ENCODE data around the gene PRKAG1. TPM values are rescaled to one million over a fixed set of nuclear protein-coding genes. Genes with fewer than 3 reads are reported as not detected.

Gene PRKAG1
- total and polyA plus RNA-seq, 2 donors from 2014 or later = 57.1 to 58.4 TPM

- DNase-seq (peak in 4 of 5 donors; percentile 26 to 83 (median 34)), FAIRE-seq (no peak)
- no peak overlapping the region for H3K9ac ChIP-seq (ENCODE audit: low read length in 3 of 3)
- H3K9me3 ChIP-seq (ENCODE audit: control insufficient read depth in 2 of 3, insufficient read depth in 1 of 3, low read length in 3 of 3) = no peaks in the 10 kb centered on the region
- H3K27me3 ChIP-seq (ENCODE audit: control insufficient read depth, insufficient read depth, low read length) = no peaks in the 10 kb centered on the region
- peaks cover 15 to 80% (median 55%) of the 10 kb centered on the region in 3 donors for H3K36me3 ChIP-seq (ENCODE audit: control insufficient read depth in 2 of 3, insufficient read depth in 3 of 3, low read length in 3 of 3)
- TF ChIP-seq CTCF (IDR thresholded peaks at IDR 0.05; ENCODE audit: borderline replicate concordance, extremely low read depth, insufficient read depth) = peak; percentile 42
- intact Hi-C loops (cut with DNase I) = no loop called here
- H3K27ac ChIP-seq (ENCODE audit: low read depth in 2 of 2, low read length in 2 of 2) = no peak overlapping the region
- H3K4me1 ChIP-seq (ENCODE audit: control insufficient read depth in 2 of 3, insufficient read depth in 2 of 3, low read depth in 1 of 3, low read length in 3 of 3) = no peaks in the 10 kb centered on the region
- no peak overlapping the region for H3K4me3 ChIP-seq (ENCODE audit: low read length in 3 of 3)
Measured at GRCh38 chr12:49043856-49044258, 25.3 kb upstream of the PRKAG1 start.

- H3K27ac ChIP-seq (ENCODE audit: low read depth in 2 of 2, low read length in 2 of 2) = no peak overlapping the region
- H3K36me3 ChIP-seq (ENCODE audit: control insufficient read depth in 2 of 3, insufficient read depth in 3 of 3, low read length in 3 of 3) = peaks cover 10 to 77% (median 53%) of the 10 kb centered on the region in 3 donors
- intact Hi-C loops (cut with DNase I) = no loop called here
- no peaks in the 10 kb centered on the region for H3K9me3 ChIP-seq (ENCODE audit: control insufficient read depth in 2 of 3, insufficient read depth in 1 of 3, low read length in 3 of 3)
- no peak for TF ChIP-seq CTCF (IDR thresholded peaks at IDR 0.05; ENCODE audit: borderline replicate concordance, extremely low read depth, insufficient read depth)
- H3K9ac ChIP-seq (ENCODE audit: low read length in 3 of 3) = no peak overlapping the region
- no peak overlapping the region for H3K4me3 ChIP-seq (ENCODE audit: low read length in 3 of 3)
- no peak for FAIRE-seq
- no peaks in the 10 kb centered on the region for H3K27me3 ChIP-seq (ENCODE audit: control insufficient read depth, insufficient read depth, low read length)
- H3K4me1 ChIP-seq (ENCODE audit: control insufficient read depth in 2 of 3, insufficient read depth in 2 of 3, low read depth in 1 of 3, low read length in 3 of 3) = no peaks in the 10 kb centered on the region
- DNase-seq = no peak
Measured at GRCh38 chr12:49043241-49043640, 24.7 kb upstream of the PRKAG1 start.

GRCh38 chr12:49041881-49042484, 23.4 kb upstream of the PRKAG1 start:
- Histone ChIP-seq H3K9ac (ENCODE audit: low read length in 3 of 3) (no peak overlapping the region), H3K9me3 (ENCODE audit: control insufficient read depth in 2 of 3, insufficient read depth in 1 of 3, low read length in 3 of 3) (no peaks in the 10 kb centered on the region), H3K4me1 (ENCODE audit: control insufficient read depth in 2 of 3, insufficient read depth in 2 of 3, low read depth in 1 of 3, low read length in 3 of 3) (no peaks in the 10 kb centered on the region), H3K4me3 (ENCODE audit: low read length in 3 of 3) (no peak overlapping the region), H3K36me3 (ENCODE audit: control insufficient read depth in 2 of 3, insufficient read depth in 3 of 3, low read length in 3 of 3) (peaks cover 10 to 77% (median 50%) of the 10 kb centered on the region in 3 donors), H3K27me3 (ENCODE audit: control insufficient read depth, insufficient read depth, low read length) (no peaks in the 10 kb centered on the region), H3K27ac (ENCODE audit: low read depth in 2 of 2, low read length in 2 of 2) (no peak overlapping the region)
- DNase-seq (peak in 1 of 5 donors; percentile 61), FAIRE-seq (no peak)
- intact Hi-C loops (cut with DNase I) = no loop called here
- no peak for TF ChIP-seq CTCF (IDR thresholded peaks at IDR 0.05; ENCODE audit: borderline replicate concordance, extremely low read depth, insufficient read depth)
